Liver (tissue), 9 donors: ENCODE measurements around the gene PGAP3. TPM values are rescaled to one million over a fixed set of nuclear protein-coding genes. Genes with fewer than 3 reads are reported as not detected.
A peak's percentile ranks its signal among the peaks of the same experiment; 100 is the strongest.

ENCODE experiments used
- DNase-seq: peaks from one replicate; pipeline ENCODE4 v3.0.0-alpha.2; 2017; ENCODE audit warnings: low spot score
- H3K27ac ChIP-seq, 2 donors: one replicate each; pipeline ENCODE4 v1.7.0; 2013; ENCODE audit warnings: inconsistent platforms in 2 of 2, low read length in 2 of 2, control low read depth in 1 of 2, low read depth in 1 of 2, mild to moderate bottlenecking in 1 of 2
- H3K27me3 ChIP-seq, 4 donors: one replicate each; pipeline versions ENCODE4 v1.6.1 to v1.7.0; 2013; ENCODE audit warnings: low read length in 3 of 4, inconsistent platforms in 1 of 4, mild to moderate bottlenecking in 1 of 4, moderate library complexity in 1 of 4; ENCODE audit not compliant: control insufficient read depth in 4 of 4, insufficient read depth in 4 of 4
- H3K36me3 ChIP-seq, 4 donors: one replicate each; pipeline versions ENCODE4 v1.6.1 to v1.7.0; 2013; ENCODE audit warnings: low read length in 3 of 4, mild to moderate bottlenecking in 3 of 4, low read depth in 1 of 4, moderate library complexity in 1 of 4; ENCODE audit not compliant: control insufficient read depth in 4 of 4, insufficient read depth in 3 of 4
- H3K4me1 ChIP-seq, 4 donors: one replicate each; pipeline versions ENCODE4 v1.6.1 to v1.7.0; 2013; ENCODE audit warnings: low read length in 3 of 4, mild to moderate bottlenecking in 3 of 4, moderate library complexity in 1 of 4; ENCODE audit not compliant: control insufficient read depth in 4 of 4, insufficient read depth in 4 of 4
- H3K4me3 ChIP-seq, 3 donors: one replicate each; pipeline versions ENCODE4 v1.6.1 to v1.7.0; 2013; ENCODE audit warnings: low read length in 3 of 3, control low read depth in 1 of 3, low read depth in 1 of 3, mild to moderate bottlenecking in 1 of 3
- H3K9ac ChIP-seq, 2 donors: one replicate each; pipeline ENCODE4 v1.7.0; 2013; ENCODE audit warnings: low read length in 2 of 2, mild to moderate bottlenecking in 2 of 2, moderate library complexity in 2 of 2, control low read depth in 1 of 2, low read depth in 1 of 2
- H3K9me3 ChIP-seq, 4 donors: one replicate each; pipeline versions ENCODE4 v1.6.1 to v1.7.0; 2013; ENCODE audit warnings: low read length in 3 of 4; ENCODE audit not compliant: control insufficient read depth in 4 of 4
- CTCF ChIP-seq: fragments of 150-350 bp; IDR thresholded peaks from 2 replicates; pipeline ENCODE4 v1.5.1; 2017; ENCODE audit warnings: improper control_type of control experiment, low read depth, low read length; ENCODE audit not compliant: missing input control
- EGR1 ChIP-seq, 2 donors: IDR thresholded peaks; 2 replicates each; pipeline ENCODE4 v1.6.1; 2016 to 2018; ENCODE audit warnings: antibody characterized with exemption in 2 of 2, low read depth in 2 of 2
- FOXA1 ChIP-seq: IDR thresholded peaks from 2 replicates; pipeline ENCODE4 v1.6.1; 2016; ENCODE audit warnings: antibody characterized with exemption
- FOXA2 ChIP-seq: IDR thresholded peaks from 2 replicates; pipeline ENCODE4 v1.6.1; 2016; ENCODE audit warnings: antibody characterized with exemption
- GABPA ChIP-seq, 2 donors: IDR thresholded peaks in 1 of 2; conservative IDR thresholded peaks in 1 of 2; 2 replicates each; pipeline ENCODE4 v1.6.1; 2016; ENCODE audit warnings: antibody characterized with exemption in 2 of 2, mild to moderate bottlenecking in 1 of 2, moderate library complexity in 1 of 2
- HNF4A ChIP-seq, 2 donors: conservative IDR thresholded peaks; 2 replicates each; pipeline ENCODE4 v1.6.1; 2016; ENCODE audit warnings: antibody characterized with exemption in 2 of 2, mild to moderate bottlenecking in 2 of 2
- HNF4G ChIP-seq: IDR thresholded peaks from 2 replicates; pipeline ENCODE4 v1.6.1; 2016; ENCODE audit warnings: antibody characterized with exemption
- JUND ChIP-seq, 2 donors: IDR thresholded peaks; 2 replicates each; pipeline ENCODE4 v1.6.1; 2016; ENCODE audit warnings: antibody characterized with exemption in 2 of 2
- NR2F2 ChIP-seq: IDR thresholded peaks from 2 replicates; pipeline ENCODE4 v1.6.1; 2016; ENCODE audit warnings: antibody characterized with exemption
- RAD21 ChIP-seq, 2 donors: IDR thresholded peaks; 2 replicates each; pipeline ENCODE4 v1.6.1; 2016; ENCODE audit warnings: antibody characterized with exemption in 2 of 2, mild to moderate bottlenecking in 2 of 2
- REST ChIP-seq: IDR thresholded peaks from 2 replicates; pipeline ENCODE4 v1.6.1; 2016; ENCODE audit warnings: antibody characterized with exemption, mild to moderate bottlenecking
- RXRA ChIP-seq, 2 donors: IDR thresholded peaks; 2 replicates each; pipeline ENCODE4 v1.6.1; 2017 to 2018; ENCODE audit warnings: antibody characterized with exemption in 2 of 2, mild to moderate bottlenecking in 1 of 2
- SP1 ChIP-seq: IDR thresholded peaks from 2 replicates; pipeline ENCODE4 v1.6.1; 2018; ENCODE audit warnings: antibody characterized with exemption, mild to moderate bottlenecking
- TAF1 ChIP-seq: conservative IDR thresholded peaks from 2 replicates; pipeline ENCODE4 v1.6.1; 2016; ENCODE audit warnings: antibody characterized with exemption, mild to moderate bottlenecking
- YY1 ChIP-seq: IDR thresholded peaks from 2 replicates; pipeline ENCODE4 v1.6.1; 2016; ENCODE audit warnings: antibody characterized with exemption, mild to moderate bottlenecking
- WGBS: extraction: QIAGEN DNeasy Blood & Tissue Kit; methylation state at CpG from one replicate; pipeline ENCODE4 v1.1.7; 2013; 5-methylcytosine and 5-hydroxymethylcytosine counted together
- polyA plus RNA-seq, 2 donors: library from polyadenylated mRNA; stranded (reverse) in 1 of 2; unstranded in 1 of 2; fragments of 200-250 nt in 1 of 2; fragments of >200 nt in 1 of 2; fragmentation: Nextera tagmentation in 1 of 2; extraction: Ambion mirVana in 1 of 2; gene quantifications; one replicate each; pipeline versions ENCODE4 v1.2.1 to v1.2.3, GENCODE V29; 2013 to 2015
- total RNA-seq, 2 donors: library from RNA; depleted of rRNA; stranded (reverse); fragments of >200 nt; gene quantifications; one replicate each; pipeline ENCODE4 v1.2.3, GENCODE V29; 2014
- TF ChIP-seq, protein P1 (sequence below): IDR thresholded peaks from 2 replicates; pipeline ENCODE4 v1.6.1; 2016; ENCODE audit warnings: antibody characterized with exemption
- TF ChIP-seq, protein P2 (sequence below): IDR thresholded peaks from 2 replicates; pipeline ENCODE4 v1.6.1; 2016; ENCODE audit warnings: antibody characterized with exemption
- donor health status: healthy.
- donor health status: healthy.
- donor health status: healthy.
- donor health status: healthy.
- donor health status: healthy.

PGAP3 gene
- total and polyA plus RNA-seq, 4 donors = 7.9 to 19.5 (median 14.0) TPM

- Histone ChIP-seq H3K9ac (peak overlapping the region; percentile 84 to 90), H3K36me3 (no peaks in the 10 kb centered on the region), H3K27ac (peak overlapping the region; percentile 80 to 84), H3K4me1 (peaks cover 5 to 43% (median 29%) of the 10 kb centered on the region in 4 donors), H3K9me3 (no peaks in the 10 kb centered on the region), H3K27me3 (no peaks in the 10 kb centered on the region), H3K4me3 (peak overlapping the region; percentile 24 to 70 (median 65))
- no peak for TF ChIP-seq RAD21 (IDR thresholded peaks at IDR 0.05)
- no peak for TF ChIP-seq EGR1 (IDR thresholded peaks at IDR 0.05; ENCODE audit: low read depth in 2 of 2)
- TF ChIP-seq TAF1 = no peak
- TF ChIP-seq GABPA (IDR thresholded peaks at IDR 0.05 in 1 of 2, conservative IDR thresholded peaks at IDR 0.05 in 1 of 2) = no peak
- no peak for TF ChIP-seq HNF4G
- TF ChIP-seq REST = no peak
- no peak for TF ChIP-seq HNF4A (conservative IDR thresholded peaks at IDR 0.05)
- no peak for TF ChIP-seq FOXA1
- TF ChIP-seq, protein P1, sequence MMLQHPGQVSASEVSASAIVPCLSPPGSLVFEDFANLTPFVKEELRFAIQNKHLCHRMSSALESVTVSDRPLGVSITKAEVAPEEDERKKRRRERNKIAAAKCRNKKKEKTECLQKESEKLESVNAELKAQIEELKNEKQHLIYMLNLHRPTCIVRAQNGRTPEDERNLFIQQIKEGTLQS = no peak
- TF ChIP-seq FOXA2 = no peak
- TF ChIP-seq, protein P2, sequence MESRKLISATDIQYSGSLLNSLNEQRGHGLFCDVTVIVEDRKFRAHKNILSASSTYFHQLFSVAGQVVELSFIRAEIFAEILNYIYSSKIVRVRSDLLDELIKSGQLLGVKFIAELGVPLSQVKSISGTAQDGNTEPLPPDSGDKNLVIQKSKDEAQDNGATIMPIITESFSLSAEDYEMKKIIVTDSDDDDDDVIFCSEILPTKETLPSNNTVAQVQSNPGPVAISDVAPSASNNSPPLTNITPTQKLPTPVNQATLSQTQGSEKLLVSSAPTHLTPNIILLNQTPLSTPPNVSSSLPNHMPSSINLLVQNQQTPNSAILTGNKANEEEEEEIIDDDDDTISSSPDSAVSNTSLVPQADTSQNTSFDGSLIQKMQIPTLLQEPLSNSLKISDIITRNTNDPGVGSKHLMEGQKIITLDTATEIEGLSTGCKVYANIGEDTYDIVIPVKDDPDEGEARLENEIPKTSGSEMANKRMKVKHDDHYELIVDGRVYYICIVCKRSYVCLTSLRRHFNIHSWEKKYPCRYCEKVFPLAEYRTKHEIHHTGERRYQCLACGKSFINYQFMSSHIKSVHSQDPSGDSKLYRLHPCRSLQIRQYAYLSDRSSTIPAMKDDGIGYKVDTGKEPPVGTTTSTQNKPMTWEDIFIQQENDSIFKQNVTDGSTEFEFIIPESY = no peak
- no peak for DNase-seq
- 33% methylated on average over 6 of the region's 6 CpGs for WGBS
Measured at GRCh38 chr17:39636587-39636926, 51.3 kb downstream of the PGAP3 start.

DNA sequence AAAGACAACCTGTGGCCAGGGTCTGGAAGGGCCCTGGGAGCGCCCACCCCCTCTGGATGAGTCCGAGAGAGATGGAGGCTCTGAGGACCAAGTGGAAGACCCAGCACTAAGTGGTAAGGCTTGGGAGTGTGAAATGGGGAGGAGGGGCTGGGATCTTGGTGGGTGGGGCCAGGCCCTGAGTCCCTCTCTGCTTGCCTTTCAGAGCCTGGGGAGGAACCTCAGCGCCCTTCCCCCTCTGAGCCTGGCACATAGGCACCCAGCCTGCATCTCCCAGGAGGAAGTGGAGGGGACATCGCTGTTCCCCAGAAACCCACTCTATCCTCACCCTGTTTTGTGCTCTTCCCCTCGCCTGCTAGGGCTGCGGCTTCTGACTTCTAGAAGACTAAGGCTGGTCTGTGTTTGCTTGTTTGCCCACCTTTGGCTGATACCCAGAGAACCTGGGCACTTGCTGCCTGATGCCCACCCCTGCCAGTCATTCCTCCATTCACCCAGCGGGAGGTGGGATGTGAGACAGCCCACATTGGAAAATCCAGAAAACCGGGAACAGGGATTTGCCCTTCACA lies 52.2 kb downstream of the PGAP3 start:
- no peak overlapping the region for H3K27ac ChIP-seq
- WGBS = 94% methylated on average over 8 of the region's 8 CpGs
- H3K4me3 ChIP-seq = no peak overlapping the region
- H3K9me3 ChIP-seq = no peaks in the 10 kb centered on the region
- H3K27me3 ChIP-seq = no peaks in the 10 kb centered on the region
- H3K36me3 ChIP-seq = no peaks in the 10 kb centered on the region
- peaks cover 5 to 37% (median 29%) of the 10 kb centered on the region in 4 donors for H3K4me1 ChIP-seq
- DNase-seq = no peak
- H3K9ac ChIP-seq = no peak overlapping the region
- TF ChIP-seq JUND (IDR thresholded peaks at IDR 0.05) (no peak), RAD21 (IDR thresholded peaks at IDR 0.05) (no peak), HNF4A (conservative IDR thresholded peaks at IDR 0.05) (no peak), EGR1 (IDR thresholded peaks at IDR 0.05; ENCODE audit: low read depth in 2 of 2) (no peak), CTCF (no peak), FOXA1 (no peak), RXRA (IDR thresholded peaks at IDR 0.05) (no peak), NR2F2 (no peak), SP1 (no peak), TAF1 (no peak), REST (no peak), YY1 (no peak), HNF4G (no peak), FOXA2 (no peak), GABPA (IDR thresholded peaks at IDR 0.05 in 1 of 2, conservative IDR thresholded peaks at IDR 0.05 in 1 of 2) (no peak)
- TF ChIP-seq, protein P1 = no peak
- TF ChIP-seq, protein P2 = no peak
